Nephron progenitor cell (in vitro differentiated cells): ENCODE data around the gene KHDC4.
A peak's percentile ranks its signal among the peaks of the same experiment; 100 is the strongest.

Source experiments
- DNase-seq: peaks from one replicate; pipeline ENCODE4 v3.0.0; 2021
- H3K27ac Mint-ChIP-seq: 2 replicates; pipeline ENCODE4 v1.8.0; 2021; ENCODE audit warnings: mild to moderate bottlenecking, moderate library complexity, mixed read lengths
- H3K27me3 Mint-ChIP-seq: 2 replicates; pipeline ENCODE4 v1.8.0; 2021; ENCODE audit warnings: mild to moderate bottlenecking, low read depth, mixed read lengths; ENCODE audit not compliant: poor library complexity
- H3K36me3 Mint-ChIP-seq: 2 replicates; pipeline ENCODE4 v1.8.0; 2021; ENCODE audit warnings: low read depth, mixed read lengths
- H3K4me1 Mint-ChIP-seq: 2 replicates; pipeline ENCODE4 v1.8.0; 2021; ENCODE audit warnings: mixed read lengths
- H3K4me3 Mint-ChIP-seq: 2 replicates; pipeline ENCODE4 v1.8.0; 2021; ENCODE audit warnings: mild to moderate bottlenecking, moderate library complexity, mixed read lengths
- H3K9me3 Mint-ChIP-seq: 2 replicates; pipeline ENCODE4 v1.8.0; 2021; ENCODE audit warnings: mild to moderate bottlenecking, moderate library complexity, mixed read lengths
- TF ChIP-seq, protein P1 (sequence below): fragments of 200-600 bp; sonication (generic); IDR thresholded peaks from 2 replicates; pipeline ENCODE4 v1.5.0; 2021; ENCODE audit warnings: antibody characterized with exemption

Gene KHDC4

GRCh38 chr1:155946633-155947219, 12.5 kb upstream of the KHDC4 start:
- peaks cover 33% of the 10 kb centered on the region for H3K36me3 Mint-ChIP-seq
- H3K4me1 Mint-ChIP-seq = peaks cover 48% of the 10 kb centered on the region
- peak overlapping the region; percentile 93 for H3K27ac Mint-ChIP-seq
- H3K9me3 Mint-ChIP-seq = no peaks in the 10 kb centered on the region
- H3K4me3 Mint-ChIP-seq = no peak overlapping the region
- TF ChIP-seq, protein P1, sequence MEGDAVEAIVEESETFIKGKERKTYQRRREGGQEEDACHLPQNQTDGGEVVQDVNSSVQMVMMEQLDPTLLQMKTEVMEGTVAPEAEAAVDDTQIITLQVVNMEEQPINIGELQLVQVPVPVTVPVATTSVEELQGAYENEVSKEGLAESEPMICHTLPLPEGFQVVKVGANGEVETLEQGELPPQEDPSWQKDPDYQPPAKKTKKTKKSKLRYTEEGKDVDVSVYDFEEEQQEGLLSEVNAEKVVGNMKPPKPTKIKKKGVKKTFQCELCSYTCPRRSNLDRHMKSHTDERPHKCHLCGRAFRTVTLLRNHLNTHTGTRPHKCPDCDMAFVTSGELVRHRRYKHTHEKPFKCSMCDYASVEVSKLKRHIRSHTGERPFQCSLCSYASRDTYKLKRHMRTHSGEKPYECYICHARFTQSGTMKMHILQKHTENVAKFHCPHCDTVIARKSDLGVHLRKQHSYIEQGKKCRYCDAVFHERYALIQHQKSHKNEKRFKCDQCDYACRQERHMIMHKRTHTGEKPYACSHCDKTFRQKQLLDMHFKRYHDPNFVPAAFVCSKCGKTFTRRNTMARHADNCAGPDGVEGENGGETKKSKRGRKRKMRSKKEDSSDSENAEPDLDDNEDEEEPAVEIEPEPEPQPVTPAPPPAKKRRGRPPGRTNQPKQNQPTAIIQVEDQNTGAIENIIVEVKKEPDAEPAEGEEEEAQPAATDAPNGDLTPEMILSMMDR = no peak
- H3K27me3 Mint-ChIP-seq = peaks cover 6% of the 10 kb centered on the region
- no peak for DNase-seq

GRCh38 chr1:155944444-155944799, 10.2 kb upstream of the KHDC4 start:
- Mint-ChIP-seq H3K4me3 (no peak overlapping the region), H3K36me3 (peaks cover 17% of the 10 kb centered on the region), H3K27me3 (peaks cover 6% of the 10 kb centered on the region), H3K4me1 (peaks cover 67% of the 10 kb centered on the region), H3K9me3 (no peaks in the 10 kb centered on the region), H3K27ac (peak overlapping the region; percentile 88)
- DNase-seq = no peak
- TF ChIP-seq, protein P1 = no peak

DNA sequence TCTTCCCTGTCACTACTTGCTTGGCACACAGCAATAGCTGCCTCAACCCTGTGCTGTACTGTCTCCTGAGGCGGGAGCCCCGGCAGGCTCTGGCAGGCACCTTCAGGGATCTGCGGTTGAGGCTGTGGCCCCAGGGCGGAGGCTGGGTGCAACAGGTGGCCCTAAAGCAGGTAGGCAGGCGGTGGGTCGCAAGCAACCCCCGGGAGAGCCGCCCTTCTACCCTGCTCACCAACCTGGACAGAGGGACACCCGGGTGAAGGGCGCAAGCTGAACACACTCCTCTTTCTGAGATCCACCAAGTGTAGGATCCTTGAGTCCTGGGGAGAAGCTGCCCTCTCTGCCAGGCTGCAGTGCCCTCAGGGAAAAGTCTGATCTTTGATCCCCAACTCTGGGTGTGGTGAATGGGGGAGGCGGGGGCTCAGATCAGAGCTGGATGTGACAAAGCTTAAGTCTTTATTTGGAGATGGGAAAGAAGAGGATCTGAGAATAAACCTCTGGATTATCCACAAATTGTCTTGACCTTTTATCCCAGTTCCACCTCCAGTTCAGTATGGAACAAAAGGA, 8.4 kb upstream of the KHDC4 start:
- TF ChIP-seq, protein P1 = no peak
- H3K27ac Mint-ChIP-seq = peak overlapping the region; percentile 90
- peaks cover 73% of the 10 kb centered on the region for H3K4me1 Mint-ChIP-seq
- peaks cover 6% of the 10 kb centered on the region for H3K27me3 Mint-ChIP-seq
- DNase-seq = no peak
- H3K4me3 Mint-ChIP-seq = no peak overlapping the region
- H3K36me3 Mint-ChIP-seq = peaks cover 11% of the 10 kb centered on the region
- no peaks in the 10 kb centered on the region for H3K9me3 Mint-ChIP-seq

- H3K4me1 Mint-ChIP-seq = peaks cover 69% of the 10 kb centered on the region
- DNase-seq = no peak
- H3K4me3 Mint-ChIP-seq = no peak overlapping the region
- no peaks in the 10 kb centered on the region for H3K9me3 Mint-ChIP-seq
- no peak overlapping the region for H3K27ac Mint-ChIP-seq
- TF ChIP-seq, protein P1 = no peak
- peaks cover 5% of the 10 kb centered on the region for H3K36me3 Mint-ChIP-seq
- peaks cover 6% of the 10 kb centered on the region for H3K27me3 Mint-ChIP-seq
Observed at GRCh38 chr1:155941845-155942531, 7.8 kb upstream of the KHDC4 start.

DNA sequence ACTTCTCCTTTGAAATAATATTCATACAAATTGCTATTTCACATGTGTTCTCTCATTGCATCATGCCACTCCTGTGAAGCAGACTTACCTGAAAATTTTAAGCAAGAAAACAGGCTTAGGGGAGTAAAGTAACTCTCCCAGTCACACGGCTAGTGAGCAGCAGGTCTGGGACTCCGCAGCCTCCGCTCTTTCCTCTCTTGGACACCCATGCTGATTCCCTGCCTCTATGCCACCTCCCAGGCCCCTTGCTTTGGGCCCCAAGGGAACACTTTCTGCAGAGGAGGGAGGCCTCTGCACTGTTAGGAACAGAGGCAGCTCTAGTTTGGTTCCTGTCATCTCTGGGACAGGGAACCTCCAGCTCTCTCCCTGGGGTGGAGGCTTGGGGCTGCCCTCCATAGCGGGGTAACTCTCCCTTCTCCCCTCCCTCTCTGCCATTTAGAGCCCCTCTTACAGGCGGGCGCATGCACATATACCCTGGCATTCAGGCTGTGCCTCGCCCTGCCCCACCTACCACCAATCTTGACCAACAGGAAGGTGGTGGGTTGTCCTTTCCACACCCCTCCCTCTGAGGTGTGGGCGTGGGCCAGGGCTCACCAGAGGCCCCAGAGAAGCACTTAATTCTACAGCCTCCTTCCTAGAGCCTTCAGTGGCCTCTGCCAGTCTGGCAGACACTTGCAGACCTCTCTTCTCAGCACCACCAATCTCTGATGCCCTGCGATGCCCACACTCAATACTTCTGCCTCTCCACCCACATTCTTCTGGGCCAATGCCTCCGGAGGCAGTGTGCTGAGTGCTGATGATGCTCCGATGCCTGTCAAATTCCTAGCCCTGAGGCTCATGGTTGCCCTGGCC, 7.0 kb upstream of the KHDC4 start, which contains the start of gene RXFP4:
Gene RXFP4 (plus strand): TSS at position 646 of the 852 bp plus-strand sequence. CDS start 72 bp downstream, at position 718.
- no peak for DNase-seq
- TF ChIP-seq, protein P1 = no peak
- H3K27ac Mint-ChIP-seq = peak within 1 kb of the TSS; percentile 56
- no peaks in the 10 kb centered on the region for H3K36me3 Mint-ChIP-seq
- H3K27me3 Mint-ChIP-seq = peaks cover 6% of the 10 kb centered on the region
- peaks cover 62% of the 10 kb centered on the region for H3K4me1 Mint-ChIP-seq
- peak within 1 kb of the TSS; percentile 52 for H3K4me3 Mint-ChIP-seq
- no peaks in the 10 kb centered on the region for H3K9me3 Mint-ChIP-seq
